HG03565 (cell line): ENCODE results near the gene CTRL.

Experiments
- ATAC-seq: cut with Tn5 transposase; IDR thresholded peaks from one replicate; pipeline ENCODE4 v1.9.1; 2021; ENCODE audit warnings: mild to moderate bottlenecking, moderate library complexity; ENCODE audit not compliant: unreplicated experiment

CTRL gene

GRCh38 chr16:67963662-67964321 is 32.1 kb upstream of the CTRL start:
- no peak for ATAC-seq

- no peak for ATAC-seq
These were observed 31.6 kb upstream of the CTRL start for GRCh38 chr16:67963292-67963661.

GRCh38 chr16:67962135-67962534 is 30.5 kb upstream of the CTRL start:
- no peak for ATAC-seq

GRCh38 chr16:67961551-67961957 is 29.9 kb upstream of the CTRL start:
- no peak for ATAC-seq

GRCh38 chr16:67959536-67960329 is 28.1 kb upstream of the CTRL start:
- ATAC-seq: no peak

GRCh38 chr16:67957622-67958021 is 26.0 kb upstream of the CTRL start:
- ATAC-seq: no peak

GRCh38 chr16:67954421-67955196 is 22.9 kb upstream of the CTRL start:
- no peak for ATAC-seq

GRCh38 chr16:67953641-67954375 is 22.1 kb upstream of the CTRL start:
- no peak for ATAC-seq

GRCh38 chr16:67951485-67951884 is 19.8 kb upstream of the CTRL start:
- no peak for ATAC-seq

- ATAC-seq: no peak
These were observed 18.7 kb upstream of the CTRL start for GRCh38 chr16:67950335-67950843.

GRCh38 chr16:67949645-67950044 is 18.0 kb upstream of the CTRL start:
- no peak for ATAC-seq

- no peak for ATAC-seq
These were observed 16.4 kb upstream of the CTRL start for GRCh38 chr16:67948015-67948414.

- ATAC-seq: no peak
These were observed 15.4 kb upstream of the CTRL start for GRCh38 chr16:67946966-67947558.

- ATAC-seq: no peak
These were observed 14.5 kb upstream of the CTRL start for GRCh38 chr16:67946128-67946569.

GRCh38 chr16:67945392-67945933 is 13.8 kb upstream of the CTRL start:
- ATAC-seq: no peak

GRCh38 chr16:67944690-67945391 is 13.2 kb upstream of the CTRL start:
- no peak for ATAC-seq

GRCh38 chr16:67943619-67944504 is 12.2 kb upstream of the CTRL start, which contains the start of gene LCAT:
Gene LCAT (minus strand): TSS chr16:67944120. CDS start chr16:67944101, 19 bp downstream.
- ATAC-seq: no peak

GRCh38 chr16:67943256-67943618 is 11.6 kb upstream of the CTRL start:
- no peak for ATAC-seq
